Neuronal stem cell (in vitro differentiated cells): ENCODE measurements around the gene PRICKLE2.

Experiments used
- DNase-seq: peaks from one replicate; pipeline ENCODE4 v3.0.0-alpha.2; 2013; ENCODE audit warnings: low spot score
- H2AFZ ChIP-seq: one replicate; pipeline ENCODE4 v1.6.1; 2013; ENCODE audit warnings: mild to moderate bottlenecking, low read length, inconsistent platforms
- H2AK5ac ChIP-seq: 2 replicates; pipeline ENCODE4 v1.6.1; 2013; ENCODE audit warnings: low read depth, mild to moderate bottlenecking, inconsistent platforms, low read length, moderate library complexity, mixed read lengths
- H2BK120ac ChIP-seq: 2 replicates; pipeline ENCODE4 v1.6.1; 2013; ENCODE audit warnings: low read depth, mild to moderate bottlenecking, inconsistent platforms, low read length, moderate library complexity, mixed read lengths
- H2BK12ac ChIP-seq: one replicate; pipeline ENCODE4 v1.6.1; 2013; ENCODE audit warnings: low read length, inconsistent platforms
- H2BK15ac ChIP-seq: 2 replicates; pipeline ENCODE4 v1.6.1; 2013; ENCODE audit warnings: mild to moderate bottlenecking, low read length, inconsistent platforms, mixed read lengths
- H2BK5ac ChIP-seq: one replicate; pipeline ENCODE4 v1.6.1; 2013; ENCODE audit warnings: inconsistent platforms, mild to moderate bottlenecking, low read length, moderate library complexity
- H3K14ac ChIP-seq: one replicate; pipeline ENCODE4 v1.6.1; 2013; ENCODE audit warnings: low read length, inconsistent platforms
- H3K18ac ChIP-seq: 2 replicates; pipeline ENCODE4 v1.6.1; 2013; ENCODE audit warnings: low read length, inconsistent platforms
- H3K23ac ChIP-seq: 2 replicates; pipeline ENCODE4 v1.6.1; 2013; ENCODE audit warnings: low read depth, mild to moderate bottlenecking, mixed read lengths, low read length, inconsistent platforms; ENCODE audit not compliant: poor library complexity
- H3K27ac ChIP-seq: replicated peaks from 3 replicates; pipeline ENCODE4 v1.5.1; 2013; ENCODE audit warnings: low read length, inconsistent platforms
- H3K27me3 ChIP-seq, 3 experiments: 2 replicates each; pipeline ENCODE4 v1.6.1; 2013; ENCODE audit warnings: low read length in 3 of 3, mild to moderate bottlenecking in 2 of 3, inconsistent platforms in 1 of 3, low read depth in 1 of 3, mixed read lengths in 1 of 3, moderate library complexity in 1 of 3; ENCODE audit not compliant: control insufficient read depth in 3 of 3, insufficient read depth in 3 of 3
- H3K36me3 ChIP-seq, 2 donors: replicated peaks in 1 of 2; 2 replicates each; pipeline ENCODE4 v1.6.1; 2013; ENCODE audit warnings: low read length in 2 of 2; ENCODE audit not compliant: control insufficient read depth in 2 of 2, insufficient read depth in 2 of 2
- H3K4ac ChIP-seq: 2 replicates; pipeline ENCODE4 v1.6.1; 2013; ENCODE audit warnings: inconsistent platforms, mild to moderate bottlenecking, low read length, moderate library complexity
- H3K4me1 ChIP-seq, 2 donors: 1 replicate in 1 of 2; 2 replicates in 1 of 2; pipeline ENCODE4 v1.6.1; 2013; ENCODE audit warnings: low read length in 2 of 2, low read depth in 1 of 2; ENCODE audit not compliant: control insufficient read depth in 2 of 2, insufficient read depth in 1 of 2
- H3K4me2 ChIP-seq: one replicate; pipeline ENCODE4 v1.6.1; 2013; ENCODE audit warnings: mild to moderate bottlenecking, low read length, inconsistent platforms; ENCODE audit not compliant: insufficient read depth, poor library complexity, severe bottlenecking
- H3K4me3 ChIP-seq, 2 donors: 2 replicates each; pipeline ENCODE4 v1.5.1; 2013; ENCODE audit warnings: low read length in 2 of 2, mild to moderate bottlenecking in 2 of 2, inconsistent platforms in 1 of 2, moderate library complexity in 1 of 2
- H3K79me1 ChIP-seq: one replicate; pipeline ENCODE4 v1.6.1; 2013; ENCODE audit warnings: low read depth, mild to moderate bottlenecking, inconsistent platforms, low read length, moderate library complexity
- H3K9ac ChIP-seq: one replicate; pipeline ENCODE4 v1.6.1; 2013; ENCODE audit warnings: mild to moderate bottlenecking, low read depth, low read length, inconsistent platforms; ENCODE audit not compliant: poor library complexity
- H3K9me3 ChIP-seq, 2 donors: replicated peaks in 1 of 2; 2 replicates each; pipeline versions ENCODE3 to v1.6.1; 2013; ENCODE audit warnings: low read length in 2 of 2, mild to moderate bottlenecking in 2 of 2, inconsistent platforms in 1 of 2, low read depth in 1 of 2, mixed read lengths in 1 of 2, moderate library complexity in 1 of 2; ENCODE audit not compliant: control insufficient read depth in 2 of 2, insufficient read depth in 1 of 2
- H4K8ac ChIP-seq: one replicate; pipeline ENCODE4 v1.6.1; 2013; ENCODE audit warnings: low read depth, mild to moderate bottlenecking, inconsistent platforms, low read length, moderate library complexity
- H4K91ac ChIP-seq: one replicate; pipeline ENCODE4 v1.6.1; 2013; ENCODE audit warnings: low read length, low read depth, mild to moderate bottlenecking, inconsistent platforms; ENCODE audit not compliant: poor library complexity
- WGBS, 2 donors: extraction: QIAGEN DNeasy Blood & Tissue Kit; methylation state at CpG; one replicate each; pipeline ENCODE4 v1.1.7; 2013; ENCODE audit warnings: missing lambda C conversion rate in 2 of 2, mixed read lengths in 1 of 2; ENCODE audit not compliant: insufficient read length in 2 of 2, insufficient replicate concordance in 1 of 2; ENCODE audit errors: extremely low coverage in 2 of 2; 5-methylcytosine and 5-hydroxymethylcytosine counted together

The PRICKLE2 gene

DNA sequence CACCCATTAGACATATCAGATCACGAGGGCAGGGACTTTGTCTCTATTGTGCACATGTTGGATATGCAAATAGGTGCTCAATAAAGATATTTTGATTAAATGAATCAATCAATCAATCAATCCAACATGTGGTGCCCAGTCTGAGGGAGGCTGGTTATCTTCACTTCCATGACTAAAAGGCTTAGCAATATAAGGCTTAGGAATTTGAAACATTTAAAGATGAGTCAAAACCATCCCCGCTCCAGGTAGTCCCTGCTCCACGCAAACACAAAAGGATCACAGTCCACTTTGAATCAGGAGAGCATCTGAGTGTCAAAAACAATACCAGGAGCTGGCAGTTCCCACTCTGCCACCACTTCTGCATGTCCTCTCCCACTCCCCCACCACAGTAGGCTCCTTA, 25.8 kb upstream of the PRICKLE2 start:
- Histone ChIP-seq H3K79me1 (no peaks in the 10 kb centered on the region), H3K4me3 (no peak overlapping the region), H2AK5ac (no peak overlapping the region), H3K36me3 (no peaks in the 10 kb centered on the region), H2BK120ac (no peak overlapping the region), H3K9ac (no peak overlapping the region), H3K4me1 (no peaks in the 10 kb centered on the region), H3K9me3 (no peaks in the 10 kb centered on the region), H3K27me3 (no peaks in the 10 kb centered on the region), H2AFZ (no peak overlapping the region), H2BK5ac (no peak overlapping the region), H3K27ac (no peak overlapping the region), H3K4me2 (no peak overlapping the region), H3K4ac (no peak overlapping the region), H3K18ac (no peak overlapping the region), H2BK12ac (no peak overlapping the region), H2BK15ac (no peak overlapping the region), H4K91ac (no peak overlapping the region), H4K8ac (no peak overlapping the region), H3K23ac (no peak overlapping the region), H3K14ac (no peak overlapping the region)
- no CpG with 5 or more reads among the region's 3 CpGs for WGBS, 2 donors
- DNase-seq, result no peak

DNA sequence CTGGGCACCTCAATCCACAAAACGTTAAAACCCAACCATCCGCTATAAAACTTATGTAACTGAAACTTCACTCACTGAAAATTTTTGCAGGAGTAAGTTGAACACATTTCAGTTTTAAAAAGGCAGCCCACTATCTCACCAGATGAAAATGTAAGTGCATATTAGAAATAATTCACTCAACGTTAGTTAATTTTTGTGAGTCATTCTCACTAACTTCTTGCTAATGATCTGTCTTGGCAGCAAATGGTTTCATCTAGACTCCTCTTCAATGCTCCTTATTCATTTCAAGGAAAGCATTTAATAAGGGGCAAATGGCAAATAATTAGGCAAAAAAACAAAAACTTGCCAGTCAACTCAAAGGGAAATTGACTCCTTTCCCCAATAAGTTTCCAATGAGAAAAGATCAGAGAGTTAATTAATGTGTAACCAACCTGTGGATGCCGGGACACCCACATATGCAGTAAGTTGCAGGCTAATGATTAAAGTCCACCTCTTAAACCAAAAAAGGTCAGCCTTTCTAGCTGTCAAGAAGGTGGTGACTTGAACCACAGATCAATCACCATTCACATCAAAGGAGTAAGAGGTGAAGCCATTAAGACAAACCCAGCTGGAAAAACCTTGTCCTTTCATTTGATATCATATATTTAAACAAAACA, 22.9 kb upstream of the PRICKLE2 start:
- no peak overlapping the region for H2BK120ac ChIP-seq
- no peak overlapping the region for H3K4me2 ChIP-seq
- H2AK5ac ChIP-seq, result no peak overlapping the region
- H3K4ac ChIP-seq, result no peak overlapping the region
- H4K8ac ChIP-seq, result no peak overlapping the region
- no peak overlapping the region for H4K91ac ChIP-seq
- H3K36me3 ChIP-seq, result no peaks in the 10 kb centered on the region
- no peaks in the 10 kb centered on the region for H3K9me3 ChIP-seq
- no peaks in the 10 kb centered on the region for H3K79me1 ChIP-seq
- H2BK12ac ChIP-seq, result no peak overlapping the region
- no CpG with 5 or more reads among the region's 4 CpGs for WGBS, 2 donors
- DNase-seq, result no peak
- peaks cover 0 to 1% of the 10 kb centered on the region in 2 donors for H3K4me1 ChIP-seq
- H2BK15ac ChIP-seq, result no peak overlapping the region
- H3K14ac ChIP-seq, result no peak overlapping the region
- H3K9ac ChIP-seq, result no peak overlapping the region
- H3K27ac ChIP-seq, result no peak overlapping the region
- H2AFZ ChIP-seq, result no peak overlapping the region
- no peaks in the 10 kb centered on the region for H3K27me3 ChIP-seq
- H3K23ac ChIP-seq, result no peak overlapping the region
- H3K18ac ChIP-seq, result no peak overlapping the region
- no peak overlapping the region for H2BK5ac ChIP-seq
- H3K4me3 ChIP-seq, result no peak overlapping the region

DNA sequence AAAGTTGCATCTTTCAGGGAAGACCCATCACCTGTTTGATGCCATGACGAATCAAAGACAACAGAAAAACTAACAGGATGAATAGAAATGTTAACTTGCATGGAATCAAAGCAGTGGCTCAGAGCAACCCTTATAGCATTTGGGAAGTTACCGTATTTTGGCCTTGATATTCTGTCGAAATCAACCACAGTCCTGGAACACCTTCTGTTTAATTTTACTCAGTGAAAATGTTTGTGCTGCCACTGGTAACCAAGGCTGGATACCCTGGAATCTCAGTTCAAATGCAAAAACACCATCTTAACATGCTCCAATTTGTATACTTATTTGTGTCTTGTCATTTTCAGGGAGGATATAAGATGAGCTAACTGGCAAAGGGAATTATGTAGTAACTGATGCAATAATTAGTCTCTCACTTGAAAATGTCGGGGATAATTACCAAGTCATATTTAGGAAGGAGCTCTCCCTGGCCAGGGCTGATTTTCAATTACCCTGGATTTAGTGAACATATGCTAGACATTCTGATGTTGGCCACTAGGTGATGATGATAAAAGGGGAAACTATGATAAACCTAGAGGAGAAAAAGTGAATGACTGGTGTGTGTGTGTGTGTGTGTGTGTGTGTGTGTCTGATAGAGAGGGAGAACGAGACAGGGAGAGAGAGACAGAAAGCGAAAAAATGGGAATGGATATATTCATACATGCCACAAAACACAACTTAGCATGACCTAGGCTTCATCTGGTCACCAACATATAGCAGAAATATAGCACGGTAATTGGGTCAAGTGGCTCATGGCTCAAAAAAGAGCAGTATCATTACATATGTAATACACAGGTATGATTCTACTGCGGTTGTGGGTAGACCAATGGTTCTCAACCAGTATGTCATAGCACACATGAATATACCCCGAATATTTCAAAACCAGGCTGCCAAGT, 19.0 kb upstream of the PRICKLE2 start:
- H3K4ac ChIP-seq, result no peak overlapping the region
- H2BK5ac ChIP-seq, result no peak overlapping the region
- H2AK5ac ChIP-seq, result no peak overlapping the region
- H2AFZ ChIP-seq, result no peak overlapping the region
- H3K18ac ChIP-seq, result no peak overlapping the region
- no peak overlapping the region for H3K9ac ChIP-seq
- H3K4me3 ChIP-seq, result no peak overlapping the region
- H3K4me2 ChIP-seq, result no peak overlapping the region
- no peaks in the 10 kb centered on the region for H3K27me3 ChIP-seq
- WGBS, 2 donors, result no CpG with 5 or more reads among the region's 9 CpGs
- no peak overlapping the region for H3K27ac ChIP-seq
- no peaks in the 10 kb centered on the region for H3K36me3 ChIP-seq
- peaks cover 6 to 7% of the 10 kb centered on the region in 2 donors for H3K4me1 ChIP-seq
- no peaks in the 10 kb centered on the region for H3K79me1 ChIP-seq
- no peak overlapping the region for H3K14ac ChIP-seq
- H2BK15ac ChIP-seq, result no peak overlapping the region
- H4K8ac ChIP-seq, result no peak overlapping the region
- H4K91ac ChIP-seq, result no peak overlapping the region
- no peak overlapping the region for H2BK120ac ChIP-seq
- H2BK12ac ChIP-seq, result no peak overlapping the region
- no peaks in the 10 kb centered on the region for H3K9me3 ChIP-seq
- DNase-seq, result no peak
- no peak overlapping the region for H3K23ac ChIP-seq

DNA sequence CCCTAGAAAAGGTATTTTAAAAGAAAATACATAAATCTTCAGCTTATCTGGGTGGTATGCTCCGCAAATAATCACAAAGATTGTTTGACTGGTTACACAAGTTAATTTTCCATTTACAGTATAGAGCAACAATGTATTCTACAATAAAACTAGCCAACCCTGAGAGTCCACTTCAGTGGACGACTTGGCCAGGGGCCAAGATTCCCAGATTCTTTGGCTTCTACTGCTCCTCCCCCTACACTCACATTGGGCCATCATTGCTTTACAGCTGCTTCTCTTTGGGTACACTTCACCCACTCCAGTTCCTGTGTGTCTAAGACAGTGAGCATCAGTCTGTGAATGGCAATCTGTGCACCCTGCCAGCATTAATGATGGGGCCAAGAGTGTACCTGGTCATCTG, 17.2 kb upstream of the PRICKLE2 start:
- no CpG with 5 or more reads among the region's 2 CpGs for WGBS, 2 donors
- Histone ChIP-seq H2BK12ac (no peak overlapping the region), H3K36me3 (no peaks in the 10 kb centered on the region), H3K23ac (no peak overlapping the region), H3K27me3 (no peaks in the 10 kb centered on the region), H3K4me1 (peaks cover 13 to 15% of the 10 kb centered on the region in 2 donors), H3K4me3 (no peak overlapping the region), H3K4me2 (no peak overlapping the region), H2AK5ac (no peak overlapping the region), H2AFZ (no peak overlapping the region), H3K9ac (no peak overlapping the region), H3K9me3 (peaks cover 4 to 6% of the 10 kb centered on the region in 2 donors), H3K18ac (no peak overlapping the region), H4K8ac (no peak overlapping the region), H2BK120ac (no peak overlapping the region), H3K4ac (no peak overlapping the region), H2BK5ac (no peak overlapping the region), H2BK15ac (no peak overlapping the region), H3K14ac (no peak overlapping the region), H3K79me1 (no peaks in the 10 kb centered on the region), H3K27ac (no peak overlapping the region), H4K91ac (no peak overlapping the region)
- no peak for DNase-seq
